HS-5 (cell line): ENCODE results near the gene PACC1.

Experiments used
- DNase-seq: peaks from one replicate; pipeline ENCODE4 v3.0.0-alpha.2; 2012; ENCODE audit warnings: low read depth

The PACC1 gene

DNA sequence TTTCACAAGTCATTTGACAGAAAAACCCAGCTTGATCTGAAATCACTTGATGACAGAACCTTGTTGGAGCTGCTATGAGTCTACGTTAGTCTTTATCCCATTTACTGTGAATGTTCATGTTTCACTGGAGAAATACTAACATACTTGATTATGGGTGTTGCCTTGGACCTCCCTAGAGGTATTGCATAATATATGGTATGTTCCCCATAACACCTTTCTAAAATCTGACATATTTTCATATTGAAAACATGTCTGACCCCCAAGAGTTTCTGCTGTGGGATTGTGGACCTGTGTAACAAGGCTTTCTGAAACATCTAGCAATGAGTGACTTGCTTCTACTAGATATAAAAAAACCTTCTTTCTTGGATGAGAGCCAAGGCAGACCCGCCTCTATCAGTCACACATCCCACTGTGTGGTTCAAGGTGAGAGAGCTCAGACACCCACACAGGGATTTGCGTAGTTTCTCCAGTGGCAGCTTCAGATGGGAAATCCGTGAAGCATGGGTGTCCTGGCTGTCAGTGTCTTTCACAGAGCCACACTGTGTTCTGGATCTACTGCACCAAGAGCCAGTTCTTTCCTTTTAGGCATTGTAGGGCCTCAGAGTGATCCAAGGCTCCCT, 22.6 kb upstream of the PACC1 start:
- no peak for DNase-seq

- no peak for DNase-seq
Observed at GRCh38 chr1:212434992-212435391, 20.3 kb upstream of the PACC1 start.

- DNase-seq, result no peak
Observed at GRCh38 chr1:212433577-212434462, 19.1 kb upstream of the PACC1 start.

DNA sequence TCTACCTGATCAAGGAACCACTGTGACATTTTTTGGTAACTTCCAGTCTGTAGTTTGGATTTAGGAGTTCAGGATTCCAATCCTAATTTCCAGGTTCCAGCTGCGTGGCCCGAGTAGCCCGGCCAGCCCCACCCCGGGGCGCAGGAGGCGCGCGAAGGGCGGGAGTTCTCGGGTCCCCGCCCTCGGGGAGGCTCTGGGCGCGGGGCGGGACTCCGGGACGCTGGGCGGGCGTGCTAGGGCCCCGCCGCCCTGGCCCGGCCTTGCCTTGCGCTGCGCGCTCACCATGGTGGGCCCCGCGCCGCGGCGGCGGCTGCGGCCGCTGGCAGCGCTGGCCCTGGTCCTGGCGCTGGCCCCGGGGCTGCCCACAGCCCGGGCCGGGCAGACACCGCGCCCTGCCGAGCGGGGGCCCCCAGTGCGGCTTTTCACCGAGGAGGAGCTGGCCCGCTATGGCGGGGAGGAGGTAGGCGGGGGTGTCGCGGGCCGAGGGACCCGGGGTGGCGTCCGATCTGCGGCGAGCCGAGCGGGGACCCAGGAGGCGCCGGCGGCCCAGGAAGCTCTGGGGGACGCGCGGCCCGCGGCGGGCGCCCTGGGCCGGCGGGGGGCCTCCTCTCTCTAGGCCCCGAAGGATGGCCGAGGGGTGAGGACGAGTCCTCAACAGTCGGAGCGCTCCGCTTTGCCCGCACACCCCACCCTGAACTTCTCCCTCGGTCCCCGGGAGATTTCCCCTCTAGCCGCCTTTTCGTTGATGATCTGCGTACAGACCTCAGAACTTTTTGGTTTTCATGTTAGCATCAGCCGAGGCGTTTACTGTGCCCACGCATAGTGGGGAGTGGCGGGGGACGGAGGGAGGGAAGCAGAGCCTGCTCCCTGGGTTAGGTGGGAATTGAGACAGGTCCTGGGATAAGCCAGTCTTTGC, 18.2 kb upstream of the PACC1 start, which contains the start of gene NENF:
Gene NENF, plus strand, starts transcription at position 260 of the 916 bp plus-strand sequence. Its CDS starts 24 bp downstream, at position 284.
- DNase-seq, result no peak

- peak; percentile 9 for DNase-seq
Observed at GRCh38 chr1:212432272-212432660, 17.6 kb upstream of the PACC1 start.

- DNase-seq, result no peak
Observed at GRCh38 chr1:212431644-212432043, 17.0 kb upstream of the PACC1 start.

DNA sequence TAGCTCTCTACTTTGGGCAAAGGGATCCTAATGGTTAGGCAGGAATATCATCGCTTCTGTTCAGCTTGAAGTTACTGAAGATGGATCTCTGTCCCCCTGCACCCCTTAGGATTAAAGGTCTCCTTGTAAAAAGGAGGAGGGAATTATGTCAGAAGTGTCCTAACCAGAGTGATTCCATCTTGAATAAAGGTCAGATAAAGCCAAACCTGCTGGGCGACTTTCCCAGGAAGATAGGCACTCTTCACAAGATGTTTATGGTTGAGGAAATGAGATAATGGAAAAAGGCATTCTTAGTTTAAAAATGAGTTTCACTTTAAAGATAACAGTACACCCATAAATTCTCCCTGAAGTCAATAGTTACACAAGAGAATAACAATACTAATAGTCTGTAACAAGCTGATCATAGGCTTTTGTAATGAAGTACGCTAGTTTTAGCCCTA, 16.3 kb upstream of the PACC1 start:
- no peak for DNase-seq

DNA sequence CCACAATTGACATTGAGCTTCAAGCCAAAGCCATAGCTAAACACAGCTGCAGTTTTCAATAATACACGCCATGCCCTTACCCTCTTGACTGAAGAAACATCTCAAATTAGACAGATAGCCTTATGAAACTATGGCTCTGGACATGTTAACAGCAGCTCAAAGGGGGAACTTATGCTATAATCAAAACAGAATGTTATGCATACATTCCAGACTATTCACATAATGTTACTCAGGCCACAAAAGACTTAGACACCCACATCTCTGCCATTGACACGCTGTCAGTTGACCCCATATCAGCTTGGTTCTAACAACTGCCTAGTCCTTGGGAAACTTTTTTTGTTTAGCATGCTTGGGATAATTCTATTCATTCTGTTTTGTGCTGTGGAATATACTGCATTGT, 15.7 kb upstream of the PACC1 start:
- no peak for DNase-seq

GRCh38 chr1:212428496-212428895, 13.8 kb upstream of the PACC1 start:
- DNase-seq, result no peak

DNA sequence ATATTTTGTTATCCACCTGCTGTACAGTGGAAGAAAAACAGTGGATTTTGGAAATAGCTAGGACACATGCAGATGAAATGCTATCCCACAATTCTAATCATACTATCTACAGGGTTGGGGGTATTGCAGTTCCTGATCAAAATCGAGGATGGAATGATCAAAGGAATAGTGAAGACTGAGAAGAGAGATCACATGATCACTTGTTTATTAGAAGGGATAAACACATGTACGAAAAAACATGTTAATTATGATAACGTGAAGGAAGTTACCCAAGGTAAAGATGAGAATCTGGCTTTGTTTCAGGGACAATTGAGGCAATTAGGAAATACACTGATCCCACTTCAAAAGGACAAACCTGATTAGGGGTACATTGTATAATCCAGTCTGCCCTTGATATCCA, 9.2 kb upstream of the PACC1 start:
- no peak for DNase-seq

DNA sequence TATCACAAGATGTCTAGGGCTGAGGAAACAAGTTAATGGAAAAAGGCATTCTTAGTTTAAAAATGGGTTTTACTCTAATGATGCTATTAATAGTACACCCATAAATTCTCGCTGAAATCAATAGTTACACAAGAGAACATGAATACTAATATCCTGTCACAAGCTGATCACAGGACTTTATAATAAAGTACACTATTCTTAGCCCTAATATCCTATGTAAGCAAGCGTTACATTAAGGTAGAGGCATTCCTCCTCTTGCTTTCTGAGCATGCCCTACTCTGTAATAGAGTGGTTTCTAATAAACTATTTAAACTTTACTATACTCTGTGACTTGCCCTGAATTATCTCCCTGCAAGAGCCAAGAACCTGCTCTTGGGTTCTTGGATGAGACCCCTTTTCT, 6.5 kb upstream of the PACC1 start:
- no peak for DNase-seq

DNA sequence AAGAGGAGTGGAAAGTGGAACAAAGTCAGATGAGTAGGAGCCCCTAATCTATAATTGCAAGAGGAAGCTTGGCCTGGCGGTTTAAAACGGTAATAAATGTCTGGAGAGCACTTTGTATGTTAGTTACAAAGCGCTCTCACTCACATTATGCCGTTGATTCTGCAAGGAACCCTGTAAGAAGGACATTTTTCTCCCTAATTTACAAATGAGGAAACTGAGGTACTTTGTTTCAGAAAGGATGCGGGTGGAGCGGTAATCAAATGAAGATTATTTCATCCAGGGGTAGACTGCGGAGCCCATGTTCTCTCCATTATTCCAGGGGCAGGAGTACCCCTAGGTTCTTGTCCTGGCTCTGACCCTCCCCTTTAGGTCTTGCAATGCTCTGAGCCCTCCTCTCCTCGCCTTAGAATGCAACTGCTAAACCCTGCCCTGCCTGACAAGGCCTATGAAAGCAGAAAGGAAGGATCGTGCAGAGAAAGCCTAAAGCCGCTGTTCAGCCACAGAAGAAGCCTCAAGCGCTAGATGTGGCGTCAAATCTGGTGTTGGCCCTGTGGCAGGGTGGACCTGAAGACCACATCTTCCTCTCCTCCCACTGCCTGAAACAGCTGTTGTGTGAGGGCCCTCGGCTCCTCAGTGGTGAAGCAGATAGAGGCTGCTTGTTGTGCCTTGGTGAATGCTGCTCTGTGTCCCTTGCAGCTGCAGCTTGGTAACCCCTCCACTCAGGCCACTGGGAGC, 588 bp upstream of the PACC1 start:
- no peak for DNase-seq

DNA sequence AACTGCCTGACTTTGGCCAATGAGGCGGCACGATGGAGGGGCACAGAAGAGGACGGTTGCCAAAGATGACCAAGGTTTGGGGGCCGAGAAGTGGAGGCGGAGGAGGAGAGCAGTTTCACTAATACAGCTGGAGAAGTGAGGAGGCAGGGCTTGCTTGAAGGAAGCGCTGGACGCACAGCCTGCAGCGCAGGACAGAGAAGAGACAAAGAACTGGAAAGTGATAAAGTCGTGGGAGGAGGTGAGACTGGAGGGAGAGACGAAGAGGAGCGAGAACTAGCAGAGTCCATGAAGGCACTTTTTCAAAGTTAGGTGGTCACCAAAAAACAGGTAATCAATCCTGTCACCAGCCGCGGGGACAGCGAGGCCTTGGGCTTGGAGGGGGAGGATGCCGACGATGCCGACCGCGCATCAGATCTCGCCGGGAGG, 771 bp downstream of the PACC1 start:
- DNase-seq, result no peak

- DNase-seq, result no peak
Observed at GRCh38 chr1:212412374-212412773, 2.3 kb downstream of the PACC1 start.

GRCh38 chr1:212410231-212410820, 4.4 kb downstream of the PACC1 start:
- no peak for DNase-seq

DNA sequence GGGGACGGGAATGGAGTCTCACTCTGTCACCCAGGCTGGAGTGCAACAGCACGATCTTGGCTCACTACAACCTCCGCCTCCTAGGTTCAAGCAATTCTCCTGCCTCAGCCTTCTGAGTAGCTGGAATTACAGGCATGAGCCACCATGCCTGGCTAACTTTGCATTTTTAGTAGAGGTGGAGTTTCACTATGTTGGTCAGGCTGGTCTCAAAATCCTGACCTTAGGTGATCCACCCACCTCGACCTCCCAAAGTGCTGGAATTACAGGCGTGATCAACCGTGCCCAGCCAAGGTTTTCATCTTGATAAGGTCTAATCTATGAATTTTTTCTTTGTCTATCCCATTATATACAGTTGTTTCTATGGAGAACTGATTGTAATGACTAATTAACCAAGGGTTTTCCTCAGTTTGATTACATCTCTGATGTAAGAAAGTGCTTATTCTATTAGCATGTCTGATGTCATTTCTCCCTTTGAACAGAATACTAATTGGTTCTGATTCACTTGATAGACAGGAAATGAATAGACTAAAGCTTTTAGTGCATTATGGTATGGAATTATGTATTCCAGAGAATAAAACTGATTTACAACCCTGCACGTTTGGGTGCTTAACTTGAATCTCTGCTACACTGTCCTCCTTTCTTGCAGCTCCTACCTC, 11.9 kb downstream of the PACC1 start:
- DNase-seq, result no peak

- DNase-seq, result peak; percentile 53
Observed at GRCh38 chr1:212401838-212402582, 12.7 kb downstream of the PACC1 start.

DNA sequence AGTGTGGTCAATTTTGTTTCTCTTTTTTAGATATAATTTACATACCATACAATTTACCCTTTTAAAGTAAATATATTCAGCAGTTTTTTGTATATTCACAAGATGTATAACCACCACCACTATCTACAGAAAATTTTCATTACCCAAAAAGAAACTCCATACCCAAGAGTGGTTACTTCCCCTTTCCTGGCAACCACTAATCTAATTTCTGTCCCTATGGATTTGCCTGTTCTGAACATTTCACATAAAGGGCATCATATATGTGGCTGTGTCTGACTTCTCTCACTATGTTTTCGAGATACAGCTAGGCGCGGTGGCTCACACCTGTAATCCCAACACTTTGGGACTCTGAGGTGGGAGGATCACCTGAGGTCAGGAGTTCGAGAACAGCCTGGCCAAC, 13.6 kb downstream of the PACC1 start:
- no peak for DNase-seq

- DNase-seq, result no peak
Observed at GRCh38 chr1:212397171-212397570, 17.5 kb downstream of the PACC1 start.

- DNase-seq, result no peak
Observed at GRCh38 chr1:212396638-212397037, 18.0 kb downstream of the PACC1 start.
